H1 (cell line): ENCODE measurements around the gene NANP.

ENCODE experiments used
- CEBPB ChIP-seq: IDR thresholded peaks from 2 replicates; pipeline ENCODE4 v1.6.1; 2012; ENCODE audit warnings: low read depth, low read length
- CTCF ChIP-seq, 3 experiments: IDR thresholded peaks; 1 replicate in 2 of 3; 2 replicates in 1 of 3; pipeline versions ENCODE4 v1.5.1 to v1.6.1; 2011; ENCODE audit warnings: low read length in 3 of 3, mild to moderate bottlenecking in 3 of 3, inconsistent platforms in 2 of 3, low read depth in 1 of 3, moderate library complexity in 1 of 3; ENCODE audit not compliant: insufficient read depth in 1 of 3; ENCODE audit errors: control extremely low read depth in 1 of 3
- HDAC2 ChIP-seq, 2 experiments: fragments of 300-600 bp in 1 of 2; sonication (generic) in 1 of 2; IDR thresholded peaks; 2 replicates each; pipeline ENCODE4 v1.6.1; 2011 to 2012; ENCODE audit warnings: low read depth in 2 of 2, low read length in 2 of 2, mild to moderate bottlenecking in 2 of 2, moderate library complexity in 2 of 2, borderline replicate concordance in 1 of 2, inconsistent platforms in 1 of 2
- MAX ChIP-seq: IDR thresholded peaks from 2 replicates; pipeline ENCODE4 v1.6.1; 2012; ENCODE audit warnings: inconsistent platforms

GRCh38 chr20:25623736-25624499 lies at the start of gene NANP:
- TF ChIP-seq CEBPB (no peak), CTCF (IDR thresholded peaks at IDR 0.05; ENCODE audit: control extremely low read depth in 1 of 3, insufficient read depth in 1 of 3, low read depth in 1 of 3, low read length in 3 of 3) (no peak), HDAC2 (IDR thresholded peaks at IDR 0.05; ENCODE audit: borderline replicate concordance in 1 of 2, low read depth in 2 of 2, low read length in 2 of 2) (no peak), MAX (peak; percentile 91)
